Gastrocnemius medialis (tissue), 4 donors: ENCODE data around the gene ATP1A3.

Source experiments
- CTCF ChIP-seq, 5 experiments: fragments of 450-650 bp in 3 of 5; fragments of 200-600 bp in 2 of 5; sonication (generic) in 2 of 5; IDR thresholded peaks in 4 of 5; conservative IDR thresholded peaks in 1 of 5; 1 replicate in 4 of 5; 2 replicates in 1 of 5; pipeline ENCODE4 v1.5.1; 2016 to 2019; ENCODE audit warnings: antibody characterized with exemption in 5 of 5, mild to moderate bottlenecking in 3 of 5, moderate library complexity in 3 of 5
- POLR2A ChIP-seq, 2 donors: fragments of 450-650 bp; IDR thresholded peaks; one replicate each; pipeline ENCODE4 v1.6.1; 2017; ENCODE audit warnings: antibody characterized with exemption in 2 of 2, mild to moderate bottlenecking in 2 of 2, moderate library complexity in 2 of 2

- TF ChIP-seq POLR2A (IDR thresholded peaks at IDR 0.05) (no peak), CTCF (IDR thresholded peaks at IDR 0.05 in 4 of 5, conservative IDR thresholded peaks at IDR 0.05 in 1 of 5) (no peak)
Measured at GRCh38 chr19:41990028-41990427, 4.0 kb downstream of the ATP1A3 start.
